Fibroblast of pulmonary artery (primary cell): ENCODE results near the gene NUDT14.

Source experiments
- DNase-seq: peaks from one replicate; pipeline ENCODE4 v3.0.0-alpha.2; 2010; ENCODE audit warnings: low read depth
- H3K4me3 ChIP-seq: replicated peaks from 2 replicates; pipeline ENCODE4 v1.5.1; 2011; ENCODE audit warnings: low read depth, mild to moderate bottlenecking, control low read depth, low read length, moderate library complexity
- TF ChIP-seq, protein P1 (sequence below): IDR thresholded peaks from 2 replicates; pipeline ENCODE4 v1.5.1; 2011; ENCODE audit warnings: mild to moderate bottlenecking, control low read depth, low read length, inconsistent platforms; ENCODE audit errors: missing control alignments

Gene NUDT14

DNA sequence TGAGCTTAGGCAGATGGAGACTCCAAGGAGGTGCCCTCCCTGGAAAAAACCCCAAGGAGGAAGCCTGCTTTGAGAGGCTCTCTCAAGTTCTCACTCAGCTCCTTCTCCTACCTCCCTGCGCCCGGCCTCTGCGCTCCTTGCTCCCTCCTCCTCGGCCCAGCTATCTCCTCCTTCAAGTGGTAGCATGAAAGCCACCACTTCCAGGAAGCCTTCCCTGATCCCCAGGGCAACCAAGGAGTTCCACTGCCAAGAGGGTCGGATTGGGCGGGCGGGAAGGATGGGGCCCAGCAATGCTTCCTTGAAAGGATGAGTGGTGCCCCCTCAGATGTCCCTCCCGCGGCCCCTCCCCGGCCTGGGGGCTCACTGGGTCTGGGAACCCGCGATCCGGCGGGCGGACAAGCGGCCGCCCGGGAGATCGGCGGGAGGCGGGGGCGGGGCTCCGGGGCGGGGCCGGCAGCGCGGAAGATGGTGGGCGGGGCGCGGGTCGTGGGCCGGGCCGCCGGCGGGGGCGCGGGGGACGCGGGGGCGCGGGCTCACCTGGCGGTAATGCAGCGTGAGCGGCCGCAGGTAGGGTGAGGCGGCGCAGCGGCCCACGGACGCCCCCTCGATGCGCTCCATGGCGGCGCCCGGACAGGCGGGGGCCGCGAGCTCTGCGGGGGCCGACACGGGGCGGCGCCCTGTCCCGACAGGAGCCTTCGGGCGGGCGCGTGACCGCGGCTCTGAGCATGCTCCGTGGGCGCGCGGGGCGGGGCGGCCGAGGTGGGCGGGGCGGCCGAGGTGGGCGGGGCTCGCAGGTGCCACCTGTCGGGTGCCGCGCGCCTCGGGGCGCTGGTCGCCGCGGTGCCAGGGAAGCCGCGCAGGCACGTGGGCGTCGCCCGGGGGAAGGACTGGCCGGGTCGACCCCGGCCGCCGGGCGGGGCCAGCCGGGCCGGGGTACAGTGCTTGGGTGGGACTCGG lies at the start of gene NUDT14:
Gene NUDT14 (minus strand): TSS at position 721 of the 957 bp plus-strand sequence. CDS start 103 bp downstream, at position 618.
- TF ChIP-seq, protein P1, sequence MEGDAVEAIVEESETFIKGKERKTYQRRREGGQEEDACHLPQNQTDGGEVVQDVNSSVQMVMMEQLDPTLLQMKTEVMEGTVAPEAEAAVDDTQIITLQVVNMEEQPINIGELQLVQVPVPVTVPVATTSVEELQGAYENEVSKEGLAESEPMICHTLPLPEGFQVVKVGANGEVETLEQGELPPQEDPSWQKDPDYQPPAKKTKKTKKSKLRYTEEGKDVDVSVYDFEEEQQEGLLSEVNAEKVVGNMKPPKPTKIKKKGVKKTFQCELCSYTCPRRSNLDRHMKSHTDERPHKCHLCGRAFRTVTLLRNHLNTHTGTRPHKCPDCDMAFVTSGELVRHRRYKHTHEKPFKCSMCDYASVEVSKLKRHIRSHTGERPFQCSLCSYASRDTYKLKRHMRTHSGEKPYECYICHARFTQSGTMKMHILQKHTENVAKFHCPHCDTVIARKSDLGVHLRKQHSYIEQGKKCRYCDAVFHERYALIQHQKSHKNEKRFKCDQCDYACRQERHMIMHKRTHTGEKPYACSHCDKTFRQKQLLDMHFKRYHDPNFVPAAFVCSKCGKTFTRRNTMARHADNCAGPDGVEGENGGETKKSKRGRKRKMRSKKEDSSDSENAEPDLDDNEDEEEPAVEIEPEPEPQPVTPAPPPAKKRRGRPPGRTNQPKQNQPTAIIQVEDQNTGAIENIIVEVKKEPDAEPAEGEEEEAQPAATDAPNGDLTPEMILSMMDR = no peak
- DNase-seq = peak; percentile 46
- peak within 1 kb of the TSS; percentile 62 for H3K4me3 ChIP-seq

DNA sequence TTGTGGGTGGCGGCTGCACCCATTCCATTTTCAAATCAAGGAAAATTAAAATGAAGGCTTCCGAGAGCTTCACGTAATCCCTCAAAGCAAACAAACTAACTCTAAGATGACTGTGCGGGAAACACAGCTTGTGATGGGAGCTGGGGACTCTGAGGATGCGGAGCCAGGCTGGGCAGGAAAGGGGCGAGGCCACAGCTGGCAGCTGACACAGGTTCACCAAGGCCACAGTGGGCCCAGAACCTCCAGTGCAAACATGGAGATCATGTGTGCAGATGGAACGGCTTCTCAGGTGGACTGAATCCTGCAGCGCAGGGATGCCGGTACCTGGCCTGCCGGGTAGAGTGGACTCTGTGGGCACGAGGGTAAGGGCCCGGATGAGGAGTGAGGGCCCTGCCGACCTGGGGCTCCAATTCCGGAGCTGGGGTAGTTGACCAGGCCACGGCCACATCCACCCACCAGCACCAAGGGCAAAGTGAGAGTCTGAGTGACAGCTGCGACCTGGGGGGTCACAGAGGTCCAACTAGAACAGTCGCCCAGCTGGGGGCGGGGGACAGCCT lies 48.1 kb upstream of the NUDT14 start:
- no peak overlapping the region for H3K4me3 ChIP-seq
- DNase-seq = no peak
- TF ChIP-seq, protein P1 = no peak

DNA sequence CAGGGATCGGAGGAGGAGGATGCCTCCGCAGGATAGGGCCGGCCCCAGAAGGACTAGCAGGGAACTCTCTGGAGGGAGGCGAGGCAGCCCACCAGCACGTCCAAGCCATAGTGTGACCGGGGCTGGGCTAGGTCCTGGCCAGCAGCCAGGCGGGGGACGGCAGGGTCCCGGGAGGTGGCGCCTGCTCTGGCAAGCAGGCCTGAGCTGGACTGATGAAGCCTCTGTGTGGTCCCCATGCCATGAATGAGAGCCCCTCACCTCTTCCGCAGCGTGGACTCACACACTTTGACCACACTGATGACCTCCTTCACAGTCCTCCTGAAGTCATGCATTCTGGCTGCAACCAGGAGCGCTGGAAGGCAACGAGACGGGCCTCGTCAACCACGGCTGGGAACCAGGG lies 47.5 kb upstream of the NUDT14 start:
- H3K4me3 ChIP-seq = no peak overlapping the region
- TF ChIP-seq, protein P1 = no peak
- no peak for DNase-seq

DNA sequence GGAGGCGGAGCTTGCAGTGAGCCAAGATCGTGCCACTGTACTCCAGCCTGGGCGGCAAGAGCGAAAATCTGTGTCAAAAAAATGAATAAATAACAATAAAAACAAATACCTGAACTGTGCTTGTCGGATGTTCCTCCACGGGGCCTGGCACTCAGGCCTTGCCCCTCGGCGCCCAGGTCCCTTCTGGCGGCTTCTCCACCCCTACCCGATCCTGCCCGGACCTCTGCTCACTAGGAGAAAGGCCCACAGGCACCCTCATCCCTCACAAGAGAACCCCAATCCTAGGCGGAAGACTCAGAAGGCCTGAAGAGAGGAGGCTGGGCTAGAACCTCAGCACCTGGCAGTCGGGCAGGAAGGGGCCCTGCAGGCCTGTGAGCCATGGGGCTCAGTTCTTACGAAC lies 46.2 kb upstream of the NUDT14 start:
- DNase-seq = no peak
- H3K4me3 ChIP-seq = no peak overlapping the region
- TF ChIP-seq, protein P1 = no peak

DNA sequence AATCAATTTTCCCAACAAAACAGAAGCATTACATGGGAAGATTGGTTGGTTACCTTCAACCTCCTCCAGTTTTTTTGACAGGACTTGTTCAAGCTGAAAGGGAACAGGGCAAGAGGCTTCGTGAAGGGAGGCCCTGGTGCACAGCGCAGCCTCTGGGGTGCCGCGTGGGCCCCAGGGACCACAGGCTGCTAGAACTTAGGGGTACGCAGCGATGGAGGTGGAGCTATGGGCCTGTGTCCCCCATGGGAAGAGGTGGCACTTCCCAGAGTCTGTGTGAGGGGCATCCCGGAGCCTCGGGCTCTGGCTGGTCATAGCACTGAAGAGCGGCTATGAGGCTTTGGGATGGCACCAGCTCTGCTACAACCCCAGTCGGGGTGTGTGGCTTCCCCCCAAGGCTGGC lies 45.1 kb upstream of the NUDT14 start:
- no peak overlapping the region for H3K4me3 ChIP-seq
- DNase-seq = no peak
- TF ChIP-seq, protein P1 = no peak

DNA sequence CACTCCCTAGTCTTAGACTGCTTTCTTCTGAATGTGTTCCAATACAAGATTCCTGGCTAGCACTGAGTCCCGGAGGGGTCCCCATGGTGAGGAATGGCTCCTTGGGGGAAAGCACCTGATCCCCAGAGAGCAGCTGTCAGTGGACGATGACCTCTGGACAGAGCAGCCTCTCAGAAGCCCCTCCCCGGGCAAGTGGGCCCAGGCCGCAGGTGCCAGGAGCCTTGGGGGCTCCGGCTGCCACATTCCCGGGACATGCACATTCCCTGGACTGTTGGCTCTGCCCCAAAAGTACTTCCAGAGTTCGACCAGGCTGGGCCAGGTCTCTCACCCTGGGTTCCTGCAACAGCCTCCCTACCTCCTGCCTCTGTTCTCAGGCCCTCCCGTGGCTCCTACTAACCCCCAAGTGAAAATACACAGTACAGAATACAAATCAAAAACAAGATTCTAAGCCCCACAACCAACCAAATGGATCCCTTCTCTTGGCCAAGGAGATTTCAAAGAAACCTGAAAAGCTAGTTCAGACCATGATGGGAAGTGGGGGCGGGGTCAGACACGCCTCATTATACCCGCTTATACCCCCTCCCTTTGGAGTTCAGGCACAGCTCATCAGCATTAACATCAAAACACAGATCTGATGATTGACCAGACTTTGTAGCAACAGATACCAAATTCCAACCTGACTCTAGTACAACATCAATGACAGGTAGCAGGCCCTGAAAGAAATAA lies 43.9 kb upstream of the NUDT14 start:
- TF ChIP-seq, protein P1 = no peak

More for the DNA sequence above, 43.9 kb upstream of the NUDT14 start:
- no peak for DNase-seq
- no peak overlapping the region for H3K4me3 ChIP-seq
